Psoas muscle (tissue), 8 donors: Measurements from ENCODE around the gene MTNR1B. TPM values are rescaled to one million over a fixed set of nuclear protein-coding genes. Genes with fewer than 3 reads are reported as not detected.

Experiments used
- ATAC-seq, 4 donors: fragments of 200-7000 bp; cut with Tn5 transposase; one replicate each; pipeline ENCODE4 v1.9.1; 2020; ENCODE audit warnings: moderate library complexity in 3 of 4, mild to moderate bottlenecking in 2 of 4
- DNase-seq, 2 donors: peaks; one replicate each; pipeline ENCODE4 v3.0.0-alpha.2; 2020
- H3K27ac ChIP-seq: fragments of 200-600 bp; one replicate; pipeline ENCODE4 v1.8.0; 2022
- H3K27me3 ChIP-seq, 3 donors: fragments of 200-600 bp in 1 of 3; one replicate each; pipeline versions ENCODE4 v1.6.1 to v1.8.0; 2013 to 2022; ENCODE audit warnings: low read length in 2 of 3, mild to moderate bottlenecking in 2 of 3, moderate library complexity in 1 of 3; ENCODE audit not compliant: insufficient read depth in 3 of 3
- H3K36me3 ChIP-seq, 2 donors: fragments of 200-600 bp in 1 of 2; one replicate each; pipeline versions ENCODE4 v1.6.1 to v1.8.0; 2013 to 2022; ENCODE audit warnings: low read depth in 1 of 2, mild to moderate bottlenecking in 1 of 2, moderate library complexity in 1 of 2; ENCODE audit not compliant: insufficient read depth in 1 of 2
- H3K4me1 ChIP-seq: fragments of 200-600 bp; one replicate; pipeline ENCODE4 v1.8.0; 2022
- H3K4me3 ChIP-seq: fragments of 200-600 bp; one replicate; pipeline ENCODE4 v1.8.0; 2022; ENCODE audit warnings: mild to moderate bottlenecking
- H3K9me3 ChIP-seq: fragments of 200-600 bp; one replicate; pipeline ENCODE4 v1.8.0; 2022
- WGBS, 3 donors: extraction: QIAGEN DNeasy Blood & Tissue Kit; methylation state at CpG; one replicate each; pipeline versions ENCODE4 v1.1.6 to v1.1.7; 2013; 5-methylcytosine and 5-hydroxymethylcytosine counted together
- intact Hi-C, 2 donors: fragments of 100-400 bp; cut with DNase I; formaldehyde crosslinking; loops; one replicate each; pipeline versions ENCODE4 v1.11.0 to v1.14.2; 2022
- polyA plus RNA-seq, 3 donors: library from polyadenylated mRNA; stranded (reverse); fragments of 200-250 nt; gene quantifications; one replicate each; pipeline ENCODE4 v1.2.3, GENCODE V29; 2013
- total RNA-seq, 4 donors: library from RNA; stranded (reverse); fragmentation: NEBNext Ultra II Directional in 2 of 4; extraction: Animal tissue kit (Norgen Biotek cat#: 25700) in 2 of 4; gene quantifications; one replicate each; pipeline versions ENCODE4 v1.2.1 to v1.2.4, GENCODE V29; 2021 to 2023
- TF ChIP-seq, protein P1 (sequence below): fragments of 200-600 bp; IDR thresholded peaks from one replicate; pipeline ENCODE4 v1.8.0; 2022; ENCODE audit warnings: antibody characterized with exemption
- donor health status: healthy with polysubstance abuse.
- donor health status: DM: no; HTN: no; CAD: no; lungs with moderate emphysema.
- donor health status: Bipolar disorder and iron deficiency.
- donor health status: healthy.
- donor health status: DM: yes; HTN: yes; CAD: no.
- donor health status: DM: no; HTN: no; CAD: no.
- donor health status: DM: no; HTN: no; CAD: no.
- donor health status: DM: yes; HTN: yes; CAD: no.

MTNR1B gene
- total and polyA plus RNA-seq, 7 donors = not detected

DNA sequence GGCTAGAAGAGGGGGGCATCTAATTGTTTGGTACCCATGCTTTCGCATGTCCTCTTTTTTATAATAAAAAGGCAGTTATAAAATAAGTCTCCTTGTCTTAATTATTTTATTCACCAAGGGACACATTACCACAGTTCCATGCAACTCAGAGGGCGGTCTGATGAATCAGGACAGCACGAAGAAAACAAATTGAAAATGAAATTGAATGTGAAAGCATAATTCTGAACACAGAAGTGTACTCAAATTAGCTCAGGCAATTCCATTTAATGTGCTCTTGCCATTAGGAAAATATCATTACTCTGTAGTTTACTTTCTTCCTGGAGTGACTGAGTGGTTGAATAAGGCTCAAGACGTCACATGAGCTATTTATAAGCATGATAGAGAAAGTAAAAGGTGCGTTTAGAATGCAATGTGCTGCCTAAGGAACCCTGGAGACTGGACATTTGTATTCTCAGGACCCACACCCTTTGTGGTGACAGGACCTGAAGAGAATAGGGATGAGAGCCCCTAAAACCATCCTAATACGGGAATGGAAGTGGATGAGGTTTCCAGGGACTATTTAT lies 59.6 kb downstream of the MTNR1B start:
- H3K4me1 ChIP-seq = no peaks in the 10 kb centered on the region
- 76 to 81% (median 77%) methylated on average over 6 of the region's 6 CpGs for WGBS, 3 donors
- no peak overlapping the region for H3K27ac ChIP-seq
- DNase-seq (no peak), ATAC-seq (no peak)
- H3K36me3 ChIP-seq = no peaks in the 10 kb centered on the region
- H3K27me3 ChIP-seq = no peaks in the 10 kb centered on the region
- no peak overlapping the region for H3K4me3 ChIP-seq
- H3K9me3 ChIP-seq = no peaks in the 10 kb centered on the region
- TF ChIP-seq, protein P1, sequence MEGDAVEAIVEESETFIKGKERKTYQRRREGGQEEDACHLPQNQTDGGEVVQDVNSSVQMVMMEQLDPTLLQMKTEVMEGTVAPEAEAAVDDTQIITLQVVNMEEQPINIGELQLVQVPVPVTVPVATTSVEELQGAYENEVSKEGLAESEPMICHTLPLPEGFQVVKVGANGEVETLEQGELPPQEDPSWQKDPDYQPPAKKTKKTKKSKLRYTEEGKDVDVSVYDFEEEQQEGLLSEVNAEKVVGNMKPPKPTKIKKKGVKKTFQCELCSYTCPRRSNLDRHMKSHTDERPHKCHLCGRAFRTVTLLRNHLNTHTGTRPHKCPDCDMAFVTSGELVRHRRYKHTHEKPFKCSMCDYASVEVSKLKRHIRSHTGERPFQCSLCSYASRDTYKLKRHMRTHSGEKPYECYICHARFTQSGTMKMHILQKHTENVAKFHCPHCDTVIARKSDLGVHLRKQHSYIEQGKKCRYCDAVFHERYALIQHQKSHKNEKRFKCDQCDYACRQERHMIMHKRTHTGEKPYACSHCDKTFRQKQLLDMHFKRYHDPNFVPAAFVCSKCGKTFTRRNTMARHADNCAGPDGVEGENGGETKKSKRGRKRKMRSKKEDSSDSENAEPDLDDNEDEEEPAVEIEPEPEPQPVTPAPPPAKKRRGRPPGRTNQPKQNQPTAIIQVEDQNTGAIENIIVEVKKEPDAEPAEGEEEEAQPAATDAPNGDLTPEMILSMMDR = no peak
- intact Hi-C loops = no loop called here

DNA sequence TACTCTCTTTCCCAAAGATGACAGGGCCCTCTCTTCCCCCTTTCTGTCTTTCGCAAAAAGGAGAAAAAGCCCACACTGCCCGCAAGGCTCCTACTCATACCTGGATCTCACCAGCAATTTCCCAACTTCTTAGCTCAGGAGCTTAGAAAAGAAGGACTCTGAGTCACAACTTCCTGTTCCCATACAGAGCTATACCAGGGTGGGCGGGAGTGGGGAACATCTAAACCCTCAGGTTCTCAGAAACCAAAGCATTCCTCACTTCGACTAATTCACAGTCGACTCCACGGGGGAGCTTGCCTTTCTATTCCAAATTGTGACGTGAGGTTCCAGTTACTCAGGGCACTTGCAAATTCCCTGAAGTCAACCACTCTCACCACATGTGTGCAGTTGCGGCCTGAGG lies 61.9 kb downstream of the MTNR1B start:
- TF ChIP-seq, protein P1 = no peak
- DNase-seq (no peak), ATAC-seq (no peak)
- H3K9me3 ChIP-seq = no peaks in the 10 kb centered on the region
- no peaks in the 10 kb centered on the region for H3K27me3 ChIP-seq
- no peak overlapping the region for H3K4me3 ChIP-seq
- no peak overlapping the region for H3K27ac ChIP-seq
- no peaks in the 10 kb centered on the region for H3K36me3 ChIP-seq
- intact Hi-C loops = no loop called here
- no peaks in the 10 kb centered on the region for H3K4me1 ChIP-seq
- WGBS, 3 donors = 85 to 87% (median 85%) methylated on average over 7 to 8 of the region's 8 CpGs

Other genes starting within 250 kb of the MTNR1B start
- 1 to 10 TPM; 2.2 to 4.3 (median 2.6) TPM for gene SLC36A4, start 228.3 kb downstream of the MTNR1B start, total RNA-seq
- 1 to 10 TPM; 2.3 to 5.5 (median 3.0) TPM for gene SLC36A4, start 228.3 kb downstream of the MTNR1B start, polyA plus RNA-seq